Activated gamma-delta T cell (primary cell): ENCODE results near the gene NFATC2IP.
"Not testable (repeated sequence)": the region's sequence is repeated elsewhere in the genome, so short reads cannot be mapped to it uniquely, and the experiment has no call there.

ENCODE experiments used
- DNase-seq: peaks from one replicate; lab custom pipeline; 2025; lab: John Stamatoyannopoulos, UW

NFATC2IP gene

DNA sequence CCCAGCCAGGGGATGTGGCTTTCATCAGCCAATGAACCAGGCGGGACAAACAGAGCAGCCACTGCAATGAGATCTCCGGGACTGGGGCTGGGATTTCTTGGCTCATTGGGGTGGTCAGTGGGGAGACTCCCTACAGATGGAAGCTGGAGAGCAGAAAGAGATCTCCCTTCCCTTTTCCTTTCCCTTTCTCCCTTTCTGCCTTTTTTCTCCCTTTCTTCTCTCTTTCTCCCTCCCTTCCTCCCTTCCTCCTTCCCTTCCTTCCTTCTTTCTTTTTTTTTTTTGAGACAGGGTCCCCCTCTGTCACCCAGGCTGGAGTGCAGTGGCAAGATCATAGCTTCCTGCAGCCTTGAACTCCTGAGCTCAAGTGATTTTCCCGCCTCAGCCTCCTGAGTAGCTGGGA, 48.1 kb downstream of the NFATC2IP start:
- no peak for DNase-seq

DNA sequence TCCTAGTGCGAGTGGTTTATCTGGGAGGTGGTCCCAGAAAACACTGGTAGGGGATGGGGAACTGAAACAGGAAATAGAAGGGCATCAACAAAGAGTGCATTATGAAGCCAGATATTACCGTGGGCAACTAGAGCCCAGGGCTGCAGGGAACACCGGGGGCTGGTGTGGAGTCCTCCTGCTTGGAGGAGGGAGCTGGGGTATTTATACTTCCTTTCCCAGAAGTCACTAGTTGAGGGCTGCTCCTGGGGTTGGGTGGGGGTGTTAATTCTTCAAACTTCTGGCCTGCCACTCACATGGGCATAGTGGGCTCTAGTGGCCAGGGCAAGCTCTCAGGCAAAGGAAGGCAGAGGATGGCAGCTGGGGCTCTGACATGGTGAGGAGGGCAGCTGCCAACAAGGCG, 48.8 kb downstream of the NFATC2IP start:
- no peak for DNase-seq

DNA sequence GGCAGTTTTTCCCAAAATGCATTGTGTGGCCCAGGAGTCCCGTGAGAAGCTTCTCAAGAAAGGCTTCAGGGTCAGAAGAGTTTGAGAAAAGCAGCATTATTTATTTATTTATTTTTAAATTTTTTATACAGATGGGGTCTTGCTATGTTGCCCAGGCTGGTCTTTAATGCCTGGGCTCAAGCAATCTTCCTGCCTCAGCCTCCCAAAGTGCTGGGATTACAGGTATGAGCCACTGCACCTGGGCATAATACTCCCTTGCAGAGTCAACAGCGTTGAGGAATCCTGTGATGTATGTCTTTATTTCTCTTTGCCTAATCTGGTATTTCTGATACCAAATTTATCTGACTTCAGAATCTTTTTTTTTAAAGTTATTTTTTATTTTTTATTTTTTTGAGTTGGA, 49.3 kb downstream of the NFATC2IP start:
- DNase-seq: no peak

DNA sequence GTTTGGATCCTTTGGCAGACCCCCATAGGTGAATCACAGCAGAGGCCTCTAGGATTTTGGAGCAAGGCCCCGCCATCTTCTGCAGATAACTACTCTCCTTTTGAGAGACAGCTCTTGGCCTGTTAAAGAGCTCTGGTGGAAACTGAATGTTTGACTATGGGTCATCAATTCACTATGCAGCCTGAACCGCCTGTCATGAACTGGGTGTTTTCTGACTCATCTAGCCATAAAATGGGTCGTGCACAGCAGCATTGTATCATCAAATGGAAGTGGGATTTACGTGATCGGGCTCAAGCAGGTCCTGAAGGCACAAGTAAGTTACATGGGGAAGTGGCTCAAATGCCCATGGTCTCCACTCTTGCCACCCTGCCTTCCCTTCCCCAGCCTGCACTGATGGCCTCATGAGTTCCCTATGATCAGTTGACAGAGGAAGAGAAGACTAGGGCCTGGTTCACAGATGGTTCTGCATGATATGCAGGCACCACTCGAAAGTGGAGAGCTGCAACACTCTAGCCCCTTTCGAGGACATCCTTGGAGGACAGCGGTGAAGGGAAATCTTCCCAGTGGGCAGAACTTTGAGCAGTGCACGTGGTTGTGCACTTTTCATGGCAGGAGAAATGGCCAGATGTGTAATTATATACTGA, 53.9 kb downstream of the NFATC2IP start:
- not testable (repeated sequence) for DNase-seq

DNA sequence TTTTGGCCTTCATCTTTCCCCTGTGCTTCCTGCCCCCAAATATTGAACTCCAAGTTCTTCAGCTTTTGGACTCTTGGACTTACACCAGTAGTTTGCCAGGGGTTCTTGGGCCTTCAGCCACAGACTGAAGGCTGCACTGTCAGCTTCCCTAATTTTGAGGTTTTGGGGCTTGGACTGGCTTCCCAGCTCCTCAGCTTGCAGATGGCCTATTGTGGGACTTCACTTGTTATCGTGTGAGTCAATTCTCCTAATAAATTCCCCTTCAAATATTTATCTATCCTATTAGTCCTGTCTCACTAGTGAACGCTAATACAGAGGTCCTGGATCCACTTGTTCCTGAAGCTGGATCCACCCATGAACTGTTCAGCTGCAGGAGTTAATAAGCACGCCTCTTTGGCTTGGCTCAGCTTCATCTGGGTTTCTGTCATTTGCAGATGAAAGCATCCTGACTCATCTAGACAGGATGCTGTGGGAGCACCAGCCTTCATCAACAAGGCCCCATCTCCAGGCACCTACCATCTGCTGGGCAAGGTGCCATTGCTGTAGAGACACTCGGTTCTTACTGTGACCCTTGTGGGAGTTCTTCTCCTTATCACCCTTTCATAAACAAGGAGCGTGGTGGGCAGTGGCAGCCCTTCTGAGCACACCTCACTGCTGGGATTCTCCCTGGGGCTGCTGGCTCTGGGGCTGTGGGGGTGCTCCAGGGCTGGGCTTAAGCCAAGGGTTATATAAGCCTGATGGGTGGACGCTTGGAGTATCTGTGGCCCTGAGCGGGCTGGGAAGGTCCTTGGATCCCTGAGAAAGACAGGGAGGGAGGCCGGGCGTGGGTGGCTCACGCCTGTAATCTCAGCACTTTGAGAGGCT, 57.2 kb downstream of the NFATC2IP start:
- DNase-seq: no peak

DNA sequence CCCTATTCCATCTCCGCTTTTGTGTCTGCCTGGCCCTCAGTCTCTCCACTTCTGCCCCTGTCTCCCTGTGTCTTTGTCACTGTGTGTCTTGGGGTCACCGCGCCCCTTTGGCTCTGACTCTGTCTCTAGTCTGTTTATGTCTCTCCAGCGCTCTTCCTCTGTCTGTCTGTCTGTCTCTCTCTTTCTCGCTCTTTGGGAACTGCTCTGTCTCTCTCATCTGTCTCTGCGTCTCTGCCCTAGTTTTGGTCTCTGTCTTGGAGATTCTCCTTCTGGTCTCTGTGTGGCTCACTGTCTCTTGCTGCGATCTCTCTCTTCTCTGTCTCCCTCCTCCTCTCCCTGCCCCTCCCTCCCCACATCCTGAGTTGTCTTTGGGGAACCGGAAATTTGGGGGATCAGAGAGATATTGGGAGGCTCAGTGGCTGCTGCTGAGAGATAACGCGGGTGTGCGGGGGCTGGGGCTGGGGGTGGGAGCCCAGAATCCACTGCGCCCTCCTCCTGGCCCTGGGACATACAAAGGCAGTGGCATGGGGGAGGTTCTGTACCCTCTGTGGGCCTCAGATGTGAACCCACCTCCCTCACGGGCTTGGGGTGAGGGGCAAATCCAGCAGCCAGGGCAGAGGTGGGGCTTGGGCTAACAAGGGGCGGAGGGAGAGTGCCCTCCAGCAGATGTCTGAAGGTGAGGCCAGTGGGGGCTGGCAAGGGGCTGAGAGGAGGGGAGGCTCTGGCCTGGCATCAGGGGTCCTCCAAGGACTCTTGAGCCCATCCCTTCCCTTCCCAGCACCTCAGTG, 58.5 kb downstream of the NFATC2IP start:
- no peak for DNase-seq

DNA sequence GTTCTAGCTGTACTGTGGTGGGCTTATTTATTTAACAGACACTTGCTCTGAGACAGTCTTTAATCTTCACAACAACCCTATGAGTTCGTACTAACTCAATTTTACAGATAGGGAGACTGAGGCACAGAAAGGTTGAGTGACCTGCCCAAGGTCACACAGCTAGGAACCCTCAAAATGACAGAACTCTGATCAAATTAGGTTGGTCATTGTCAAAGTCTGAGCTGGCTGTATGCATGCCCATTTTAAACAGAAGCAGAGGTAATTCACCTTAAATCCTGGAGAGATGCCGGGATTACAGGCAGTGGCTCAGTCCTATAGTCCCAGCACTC, 59.1 kb downstream of the NFATC2IP start:
- DNase-seq: no peak

DNA sequence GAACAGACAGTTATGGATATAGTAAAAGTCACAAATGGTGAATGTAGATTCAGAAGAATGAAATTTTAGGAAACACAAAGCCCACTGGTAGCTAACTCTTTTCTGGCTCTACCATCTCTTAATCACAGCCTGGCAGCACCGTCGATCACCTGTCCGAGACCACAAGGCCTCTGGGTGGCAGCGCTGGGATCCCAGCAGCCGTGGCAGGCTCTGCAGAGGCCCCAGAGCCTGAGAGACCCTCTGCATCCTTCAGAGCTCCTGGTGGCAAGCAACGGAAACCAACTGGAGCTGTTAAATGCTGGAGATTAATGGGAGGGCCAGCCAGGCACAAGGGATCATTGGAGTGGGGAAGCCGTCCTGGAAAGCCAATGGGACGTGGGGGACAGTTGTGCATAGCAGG, 60.4 kb downstream of the NFATC2IP start:
- DNase-seq: no peak

DNA sequence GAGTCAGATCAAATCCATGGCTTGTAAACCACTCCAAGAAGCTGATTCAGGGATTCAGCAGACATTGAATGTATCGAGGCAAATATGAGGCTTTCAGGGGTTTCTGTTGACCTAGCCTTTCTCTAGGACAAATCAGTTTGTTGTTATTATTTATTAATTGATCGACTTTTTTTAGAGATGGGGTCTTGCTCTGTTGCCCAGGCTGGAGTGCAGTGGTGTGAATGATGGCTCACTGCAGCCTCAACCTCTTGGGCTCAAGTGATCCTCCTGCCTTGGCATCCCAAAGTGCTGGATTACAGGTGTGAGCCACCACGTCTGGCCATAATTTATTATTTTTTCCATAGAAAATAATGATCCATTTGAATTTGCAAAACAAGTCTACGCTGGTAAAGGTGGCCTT, 61.1 kb downstream of the NFATC2IP start:
- no peak for DNase-seq

DNA sequence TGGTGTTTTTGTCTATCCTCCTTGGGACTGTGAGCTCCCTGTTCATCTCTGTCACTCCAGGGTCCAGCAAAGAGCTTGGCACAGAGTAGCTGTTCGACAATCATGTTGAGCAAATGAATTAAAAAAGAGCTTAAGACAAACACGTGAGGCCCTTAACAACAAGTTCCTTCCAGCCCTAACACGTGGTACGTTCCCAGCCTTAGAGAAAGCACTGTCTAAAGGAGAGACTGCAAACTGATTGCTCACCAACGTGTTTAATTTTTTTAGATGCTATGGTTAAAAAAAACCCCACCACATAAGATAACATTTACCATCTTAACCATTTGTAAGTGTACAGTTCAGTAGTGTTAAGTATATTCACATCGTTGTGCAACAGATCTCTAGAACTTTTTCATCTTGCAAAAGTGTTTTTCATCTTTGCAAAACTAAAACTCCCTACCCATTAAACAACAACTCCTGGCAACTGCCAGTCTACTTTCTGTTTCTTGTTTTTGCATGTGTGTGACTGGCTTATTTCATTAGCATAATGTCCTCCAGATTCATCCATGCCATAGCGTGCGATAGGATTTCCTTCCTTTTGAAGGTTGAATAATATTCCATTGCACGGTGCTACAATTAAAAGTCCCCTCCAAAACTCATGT, 62.3 kb downstream of the NFATC2IP start:
- no peak for DNase-seq

DNA sequence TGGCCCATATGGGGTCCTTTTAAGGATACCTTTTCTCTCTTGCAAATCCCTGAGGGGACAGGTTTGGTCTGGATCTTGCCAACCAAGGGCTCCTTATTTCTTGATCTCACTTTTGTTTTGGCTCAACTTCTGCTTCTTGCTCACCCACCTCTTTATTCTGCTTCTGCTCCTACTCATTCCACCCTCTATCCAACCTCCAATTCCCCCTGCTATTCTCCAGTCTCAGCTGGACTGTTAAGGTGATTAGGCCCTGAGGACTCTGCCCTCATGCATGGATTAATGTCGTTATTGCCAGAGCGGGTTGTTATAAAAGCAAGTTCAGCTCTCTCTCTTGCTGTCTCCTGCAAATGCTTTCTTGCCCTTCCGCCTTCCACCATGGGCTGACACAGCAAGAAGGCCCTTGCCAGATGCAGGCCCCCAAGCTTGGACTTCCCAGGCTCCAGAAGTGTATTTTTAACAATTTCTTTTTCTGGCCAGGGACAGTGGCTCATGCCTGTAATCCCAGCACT, 63.9 kb downstream of the NFATC2IP start:
- no peak for DNase-seq
